ENCODE data around the gene C17orf107.
"Not testable (repeated sequence)": the region's sequence is repeated elsewhere in the genome, so short reads cannot be mapped to it uniquely, and the experiment has no call there.

The C17orf107 gene

DNA sequence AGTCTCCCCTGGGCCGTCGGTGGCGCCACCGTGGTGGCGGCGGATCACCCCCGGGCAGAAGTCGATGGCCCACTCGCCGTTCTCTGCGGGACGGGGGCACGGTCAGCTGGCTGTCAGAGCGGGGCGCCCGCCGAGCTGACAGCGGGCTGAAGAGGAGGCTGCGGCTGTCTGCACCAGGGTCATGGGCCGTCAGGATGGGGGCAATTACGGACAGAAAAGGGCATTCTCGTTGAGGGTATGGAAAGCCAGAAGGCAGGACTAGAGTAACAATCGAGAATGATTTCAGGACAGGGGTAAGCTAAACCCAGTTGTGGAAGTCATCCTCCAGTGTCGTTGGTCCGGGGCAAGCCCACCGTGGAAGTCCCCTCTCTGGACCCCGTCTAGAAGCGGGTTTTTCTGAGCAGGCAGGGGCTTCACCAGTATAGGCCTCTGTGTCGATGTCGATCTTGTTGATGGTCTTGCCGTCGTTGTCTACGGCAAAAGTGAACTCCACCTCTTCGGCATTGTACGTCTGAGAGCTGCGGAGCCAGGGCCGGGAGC, 1.8 kb downstream of the C17orf107 start:
- no peak for DNase-seq

DNA sequence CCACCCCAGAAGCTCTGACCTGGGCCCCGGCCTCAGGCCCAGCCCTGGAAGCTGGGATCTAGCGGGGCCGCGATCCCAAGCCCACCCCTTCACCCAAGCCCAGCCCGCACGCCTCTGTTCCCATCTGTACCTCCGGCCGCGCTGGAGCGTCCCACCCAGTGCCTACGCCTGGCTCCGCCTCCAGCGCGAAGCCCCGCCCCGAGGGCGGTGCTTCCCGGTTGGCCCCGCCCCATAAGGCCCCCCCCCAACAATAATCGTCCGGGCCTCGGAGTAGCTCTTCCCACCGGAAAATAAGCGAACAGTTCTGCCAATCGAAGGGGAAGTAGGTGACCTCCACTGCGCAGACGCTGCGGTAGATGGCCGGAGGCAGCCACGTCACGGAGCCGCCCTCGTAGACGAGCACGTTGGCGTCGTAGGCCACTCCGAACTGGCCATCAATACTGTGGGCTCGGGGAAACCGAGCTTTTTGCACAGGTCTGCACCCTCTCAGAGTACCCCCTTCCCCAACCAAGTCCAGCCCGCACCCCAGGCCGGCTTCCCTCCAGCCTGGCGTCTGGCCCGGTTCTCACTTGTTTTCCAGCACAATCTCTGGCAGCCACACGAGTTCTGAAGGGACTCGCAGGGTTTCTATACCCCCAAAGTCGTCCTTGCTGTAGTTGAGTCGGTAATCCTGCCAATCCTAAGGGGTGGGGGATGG, 2.5 kb downstream of the C17orf107 start:
- peak in 1 of 5 donors; percentile 19 for DNase-seq

DNA sequence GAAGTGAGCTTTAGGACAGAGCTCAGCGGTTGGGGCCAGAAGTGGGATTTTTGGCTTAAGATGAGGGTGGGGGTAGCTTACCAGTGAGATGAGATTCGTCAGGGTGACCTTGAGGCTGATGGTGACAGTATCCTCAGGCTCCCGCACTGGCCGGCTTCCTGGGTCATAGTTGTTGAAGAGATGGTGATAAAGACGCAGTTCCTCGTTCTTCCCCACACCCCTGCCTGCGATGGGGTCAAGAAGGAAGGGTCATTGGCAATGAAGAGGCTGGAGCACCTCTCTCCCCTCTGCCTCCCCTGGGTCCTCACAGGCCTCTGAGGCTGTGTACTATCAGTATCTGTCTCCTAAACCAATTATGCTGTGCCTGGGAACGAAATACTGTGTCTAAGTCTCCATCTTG, 3.2 kb downstream of the C17orf107 start:
- DNase-seq = no peak

DNA sequence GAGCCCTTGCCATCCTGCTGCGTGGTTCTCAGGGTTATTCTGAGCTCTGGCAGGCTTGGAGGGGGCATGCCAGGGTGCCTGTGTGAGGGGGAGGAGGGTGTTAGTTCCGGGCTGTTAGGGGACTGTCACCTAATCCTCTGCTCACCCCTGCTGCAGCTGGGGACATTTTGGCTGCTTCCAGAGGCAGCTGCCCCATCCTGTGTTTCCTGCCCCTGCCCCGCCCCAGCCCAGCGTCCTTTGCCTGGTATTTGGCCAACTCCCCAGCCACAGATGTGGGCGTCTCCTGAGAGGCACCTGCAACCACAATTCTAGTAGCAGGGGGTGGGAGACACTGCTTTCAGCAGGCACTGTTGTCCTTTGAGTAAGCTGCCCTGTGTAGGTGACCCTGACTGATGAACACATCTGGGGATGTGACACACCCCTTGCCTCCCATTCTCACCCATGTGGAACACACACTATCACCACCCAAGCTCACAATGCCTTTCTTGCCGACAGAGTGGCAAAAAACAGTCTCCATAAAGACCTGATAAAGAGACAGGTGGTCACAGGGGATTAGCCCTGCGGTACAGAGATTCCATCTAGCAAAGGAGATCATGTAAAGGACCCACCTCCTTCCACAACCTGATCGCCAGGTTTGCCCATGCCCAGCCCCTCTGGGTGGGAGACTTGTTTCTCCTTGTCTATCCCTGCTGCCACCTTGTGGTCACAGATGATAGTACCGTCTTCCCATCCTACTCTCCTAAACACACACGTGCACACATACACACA, 3.9 kb downstream of the C17orf107 start, which contains the start of gene CHRNE:
TSS of gene CHRNE (minus strand) at position 48 of the 768 bp plus-strand sequence. CDS start at position 13, 35 bp downstream.
- DNase-seq = peak; percentile 46 to 78 (median 67)

DNA sequence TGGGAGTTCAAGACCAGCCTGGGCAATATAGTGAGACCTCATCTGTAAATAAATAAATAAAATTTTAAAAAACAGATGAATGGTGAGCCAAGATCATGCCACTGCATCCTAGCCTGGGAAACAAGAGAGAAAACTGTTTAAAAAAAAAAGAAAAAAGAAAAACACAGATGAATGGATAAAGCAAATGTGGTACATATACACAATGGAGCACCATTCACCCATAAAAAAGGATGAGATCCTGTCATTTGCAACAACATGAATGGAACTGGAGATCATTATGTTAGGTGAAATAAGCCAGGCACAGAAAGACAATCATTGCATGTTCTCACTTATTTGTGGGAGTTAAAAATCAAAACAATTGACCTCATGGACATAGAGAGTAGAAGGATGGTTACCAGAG, 7.3 kb downstream of the C17orf107 start:
- not testable (repeated sequence) for DNase-seq

DNA sequence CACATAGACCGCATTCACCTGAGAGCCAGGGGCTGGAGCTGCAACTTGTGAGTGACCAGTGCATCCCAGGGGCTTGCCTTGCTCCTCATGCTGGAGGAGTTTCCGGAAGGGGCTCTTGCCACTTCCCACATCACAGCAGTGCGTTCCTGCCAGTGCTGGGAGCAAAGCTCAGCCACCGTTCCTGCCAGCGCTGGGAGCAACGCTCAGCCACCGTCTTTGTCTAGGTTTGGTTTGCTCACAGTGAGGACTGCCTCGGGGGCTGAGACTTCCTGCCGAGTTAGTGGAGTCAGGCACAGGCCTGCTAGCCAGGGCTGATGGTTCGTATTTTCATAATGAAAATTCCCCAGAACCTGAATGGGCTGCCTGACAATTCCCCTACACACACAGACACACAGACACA, 9.0 kb downstream of the C17orf107 start:
- DNase-seq = no peak

DNA sequence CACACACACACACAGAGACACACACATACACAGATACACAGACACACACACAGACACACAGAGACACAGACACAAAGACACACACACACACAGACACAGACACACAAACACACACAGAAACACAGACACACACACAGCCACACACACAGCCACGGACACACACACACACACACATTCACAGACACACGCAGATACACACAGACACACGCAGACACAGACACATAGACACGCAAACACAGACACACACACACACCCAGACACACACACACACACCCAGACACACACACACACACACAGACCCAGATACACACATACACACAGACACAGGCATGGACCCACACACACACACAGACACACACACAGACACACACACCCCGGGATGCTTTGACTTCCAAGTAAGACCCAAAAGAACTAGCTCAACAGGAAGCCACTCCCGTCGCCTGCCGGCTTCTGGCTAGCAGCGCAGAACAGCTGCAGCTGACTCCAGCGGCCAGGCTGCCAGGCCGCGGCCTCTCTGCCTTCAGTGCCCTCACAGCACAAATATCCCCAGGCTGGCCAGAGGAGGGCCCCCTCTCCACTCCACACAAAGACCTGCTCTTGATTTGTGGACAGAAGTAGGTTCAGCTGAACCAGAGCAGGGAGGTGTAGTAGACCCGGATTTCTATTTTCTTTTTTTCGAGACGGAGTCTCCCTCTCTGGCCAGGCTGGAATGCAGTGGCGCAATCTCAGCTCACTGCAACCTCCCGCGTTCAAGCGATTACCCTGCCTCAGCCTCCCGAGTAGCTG, 9.6 kb downstream of the C17orf107 start:
- peak; percentile 46 to 85 (median 60) for DNase-seq

DNA sequence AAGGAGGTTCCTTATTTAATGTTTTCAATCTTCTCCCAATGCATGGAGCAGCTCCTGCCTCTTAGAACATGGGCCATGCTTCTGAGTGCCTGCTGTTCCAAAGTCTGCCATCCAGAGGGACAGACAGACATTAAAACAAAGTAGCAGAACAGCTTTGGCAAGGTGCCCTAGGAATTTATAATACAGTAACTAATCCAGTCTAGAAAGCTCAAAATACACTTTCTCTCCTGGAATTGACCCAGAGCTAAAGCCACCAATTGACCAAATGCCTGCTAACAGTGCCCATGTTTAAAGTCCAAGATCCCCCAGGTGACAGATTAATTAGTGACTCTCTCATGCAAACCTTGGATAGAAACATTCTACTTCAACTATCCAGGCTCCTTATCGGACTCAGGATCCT, 14.7 kb downstream of the C17orf107 start:
- no peak for DNase-seq

DNA sequence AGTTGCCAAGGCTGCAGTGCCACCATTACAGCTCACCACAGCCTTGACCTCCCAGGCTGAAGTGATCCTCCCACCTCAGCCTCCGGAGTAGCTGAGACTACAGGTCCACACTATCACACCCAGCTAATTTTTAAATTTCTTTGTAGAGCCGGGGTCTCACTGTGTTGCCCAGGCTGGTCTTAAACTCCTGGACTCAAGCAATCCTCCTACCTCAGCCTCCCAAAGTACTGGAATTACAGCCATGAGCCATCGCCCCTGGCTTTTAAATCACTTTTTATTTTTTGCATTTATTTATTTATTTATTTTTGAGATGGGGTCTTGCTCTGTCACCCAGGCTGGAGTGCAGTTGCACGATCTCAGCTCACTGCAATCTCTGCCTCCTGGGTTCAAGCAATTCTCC, 15.2 kb downstream of the C17orf107 start:
- DNase-seq = not testable (repeated sequence)

DNA sequence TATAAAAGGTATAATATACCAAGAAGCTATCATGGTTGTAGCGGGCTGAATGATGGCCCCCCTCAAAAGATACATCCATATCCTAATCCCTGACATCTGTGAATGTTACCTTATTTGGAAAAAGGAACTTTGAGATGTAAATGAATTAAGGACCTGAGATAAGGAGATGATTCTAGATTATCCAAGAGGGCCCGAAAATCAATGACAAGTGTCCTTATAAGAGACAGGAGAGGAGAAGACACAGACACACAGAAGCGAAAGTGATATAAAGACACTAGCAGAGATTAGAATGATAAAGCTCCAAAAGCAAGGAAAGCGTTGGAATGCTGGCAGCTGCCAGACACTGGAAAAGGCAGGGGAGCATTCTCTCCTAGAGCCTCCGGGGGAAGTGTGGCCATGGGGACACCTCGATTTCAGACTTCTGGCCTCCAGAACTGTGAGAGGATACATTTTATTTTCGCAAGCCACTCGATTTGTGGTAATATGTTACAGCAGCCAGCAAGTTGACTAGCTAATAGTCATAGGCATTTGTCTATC, 20.2 kb downstream of the C17orf107 start:
- no peak for DNase-seq

DNA sequence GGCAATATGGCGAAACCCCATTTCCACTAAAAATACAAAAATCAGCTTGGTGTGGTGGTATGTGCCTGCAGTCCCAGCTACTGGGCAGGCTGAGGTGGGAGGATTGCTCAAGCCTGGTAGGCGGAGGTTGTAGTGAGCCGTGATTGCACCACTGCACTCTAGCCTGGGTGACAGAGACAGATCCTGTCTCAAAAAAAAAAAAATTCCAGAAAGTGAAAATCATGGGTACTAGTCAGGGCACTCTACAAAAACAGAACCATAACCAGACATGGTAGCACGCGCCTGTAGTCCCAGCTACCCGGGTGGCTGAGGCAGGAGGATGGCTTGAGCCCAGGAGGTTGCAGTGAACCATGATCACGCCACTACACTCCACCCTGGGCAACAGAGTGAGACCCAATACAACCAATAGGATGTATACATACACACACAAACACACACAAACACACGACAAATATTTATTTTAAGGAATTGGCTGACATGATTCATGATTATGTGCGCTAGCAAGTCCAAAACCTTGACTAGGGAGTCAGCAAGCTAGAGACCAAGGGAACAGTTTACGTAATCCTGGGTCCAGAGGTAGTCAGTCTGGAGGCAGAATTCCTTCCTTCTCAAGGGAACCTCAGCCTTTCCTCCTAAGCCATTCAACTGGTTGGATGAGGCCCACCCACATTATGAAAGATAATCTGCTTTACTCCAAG, 21.2 kb downstream of the C17orf107 start:
- DNase-seq = no peak

DNA sequence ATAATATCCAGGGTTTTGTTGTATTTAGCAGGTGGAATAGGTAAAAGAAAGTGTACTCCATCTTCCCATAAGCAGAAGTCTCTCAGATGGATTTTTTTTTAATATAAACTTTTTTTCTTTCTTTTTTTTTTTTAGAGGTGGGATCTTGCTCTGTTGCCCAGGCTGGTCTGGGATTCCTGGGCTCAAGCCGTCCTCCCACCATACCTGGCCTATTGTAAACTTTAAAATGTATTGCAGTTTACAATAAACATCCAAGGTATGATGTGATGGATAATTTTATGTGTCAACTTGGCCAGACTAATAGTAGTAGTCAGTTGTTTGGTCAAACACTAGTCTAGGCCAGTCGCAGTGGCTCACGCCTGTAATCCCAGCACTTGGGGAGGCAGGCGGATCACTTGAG, 22.0 kb downstream of the C17orf107 start:
- DNase-seq = no peak

DNA sequence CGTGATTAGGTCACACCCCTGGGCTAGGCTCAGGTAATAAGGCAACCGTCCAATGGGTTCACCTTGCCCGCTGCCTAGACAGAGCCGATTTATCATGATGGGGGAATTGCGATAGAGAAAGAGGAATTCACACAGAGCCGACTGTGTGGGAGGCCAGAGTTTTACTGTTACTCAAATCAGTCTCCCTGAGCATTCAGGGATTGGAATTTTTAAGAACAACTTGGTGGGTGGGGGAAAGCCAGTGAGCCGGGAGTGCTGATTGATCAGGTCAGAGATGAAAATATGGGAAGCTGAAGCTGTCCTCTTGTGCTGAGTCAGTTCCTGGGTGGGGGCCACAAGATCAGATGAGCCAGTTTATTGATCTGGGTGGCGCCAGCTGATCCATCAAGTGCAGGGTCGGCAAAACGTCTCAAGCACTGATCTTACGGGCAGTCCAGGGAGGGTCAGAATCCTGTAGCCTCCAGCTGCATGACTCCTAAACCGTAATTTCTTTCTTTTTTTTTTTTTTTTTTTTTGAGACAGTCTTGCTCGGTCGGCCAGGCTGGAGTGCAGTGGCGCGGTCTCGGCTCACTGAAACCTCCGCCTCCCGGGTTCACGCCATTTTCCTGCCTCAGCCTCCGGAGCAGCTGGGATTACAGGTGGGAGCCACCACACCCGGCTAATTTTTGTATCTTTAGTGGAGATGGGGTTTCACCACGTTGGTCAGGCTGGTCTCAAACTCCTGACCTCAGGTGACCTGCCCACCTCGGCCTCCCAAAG, 27.4 kb downstream of the C17orf107 start:
- DNase-seq = not testable (repeated sequence)

DNA sequence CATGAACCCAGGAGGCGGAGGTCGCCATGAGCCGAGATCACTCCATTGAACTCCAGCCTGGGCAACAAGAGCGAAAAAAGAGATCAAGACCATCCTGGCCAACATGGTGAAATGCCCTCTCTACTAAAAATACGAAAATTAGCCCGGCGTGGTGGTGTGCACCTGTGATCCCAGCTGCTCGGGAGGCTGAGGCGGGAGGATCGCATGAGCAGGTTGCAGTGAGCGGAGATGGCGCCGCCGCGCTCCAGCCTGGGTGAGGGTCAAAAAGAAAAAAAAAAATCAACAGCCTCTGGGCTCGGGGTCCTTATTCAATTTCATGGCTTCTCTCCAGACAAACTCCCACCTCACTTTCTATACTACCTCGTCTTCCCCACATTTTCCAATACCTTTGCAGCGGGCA, 29.5 kb downstream of the C17orf107 start:
- no peak for DNase-seq

DNA sequence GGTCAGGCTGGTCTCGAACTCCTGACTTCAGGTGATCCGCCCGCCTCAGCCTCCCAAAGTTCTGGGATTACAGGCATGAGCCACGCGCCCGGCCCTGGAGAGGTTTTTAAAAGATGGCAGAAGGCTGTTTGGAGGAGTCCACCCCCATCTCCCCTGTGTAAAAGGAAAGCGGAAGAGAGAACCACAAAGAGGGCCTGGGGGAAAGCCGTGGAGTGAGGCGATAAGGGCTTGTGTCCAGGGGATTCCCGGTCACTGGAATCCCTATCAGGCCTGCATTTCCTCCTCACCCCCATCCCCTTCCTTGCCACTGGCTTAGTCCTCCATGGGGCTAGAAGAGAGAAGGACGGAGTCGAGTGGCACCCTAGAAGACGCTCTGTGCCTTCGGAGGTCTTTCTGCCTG, 32.6 kb downstream of the C17orf107 start, which contains the start of gene GP1BA:
TSS of gene GP1BA (plus strand) at position 315 of the 400 bp plus-strand sequence. CDS start 328 bp downstream, outside the sequence.
- no peak for DNase-seq

DNA sequence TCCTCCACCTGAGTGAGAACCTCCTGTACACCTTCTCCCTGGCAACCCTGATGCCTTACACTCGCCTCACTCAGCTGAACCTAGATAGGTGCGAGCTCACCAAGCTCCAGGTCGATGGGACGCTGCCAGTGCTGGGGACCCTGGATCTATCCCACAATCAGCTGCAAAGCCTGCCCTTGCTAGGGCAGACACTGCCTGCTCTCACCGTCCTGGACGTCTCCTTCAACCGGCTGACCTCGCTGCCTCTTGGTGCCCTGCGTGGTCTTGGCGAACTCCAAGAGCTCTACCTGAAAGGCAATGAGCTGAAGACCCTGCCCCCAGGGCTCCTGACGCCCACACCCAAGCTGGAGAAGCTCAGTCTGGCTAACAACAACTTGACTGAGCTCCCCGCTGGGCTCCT, 33.4 kb downstream of the C17orf107 start:
- DNase-seq = no peak

DNA sequence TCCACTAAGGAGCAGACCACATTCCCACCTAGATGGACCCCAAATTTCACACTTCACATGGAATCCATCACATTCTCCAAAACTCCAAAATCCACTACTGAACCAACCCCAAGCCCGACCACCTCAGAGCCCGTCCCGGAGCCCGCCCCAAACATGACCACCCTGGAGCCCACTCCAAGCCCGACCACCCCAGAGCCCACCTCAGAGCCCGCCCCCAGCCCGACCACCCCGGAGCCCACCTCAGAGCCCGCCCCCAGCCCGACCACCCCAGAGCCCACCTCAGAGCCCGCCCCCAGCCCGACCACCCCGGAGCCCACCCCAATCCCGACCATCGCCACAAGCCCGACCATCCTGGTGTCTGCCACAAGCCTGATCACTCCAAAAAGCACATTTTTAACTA, 34.3 kb downstream of the C17orf107 start:
- DNase-seq = no peak

DNA sequence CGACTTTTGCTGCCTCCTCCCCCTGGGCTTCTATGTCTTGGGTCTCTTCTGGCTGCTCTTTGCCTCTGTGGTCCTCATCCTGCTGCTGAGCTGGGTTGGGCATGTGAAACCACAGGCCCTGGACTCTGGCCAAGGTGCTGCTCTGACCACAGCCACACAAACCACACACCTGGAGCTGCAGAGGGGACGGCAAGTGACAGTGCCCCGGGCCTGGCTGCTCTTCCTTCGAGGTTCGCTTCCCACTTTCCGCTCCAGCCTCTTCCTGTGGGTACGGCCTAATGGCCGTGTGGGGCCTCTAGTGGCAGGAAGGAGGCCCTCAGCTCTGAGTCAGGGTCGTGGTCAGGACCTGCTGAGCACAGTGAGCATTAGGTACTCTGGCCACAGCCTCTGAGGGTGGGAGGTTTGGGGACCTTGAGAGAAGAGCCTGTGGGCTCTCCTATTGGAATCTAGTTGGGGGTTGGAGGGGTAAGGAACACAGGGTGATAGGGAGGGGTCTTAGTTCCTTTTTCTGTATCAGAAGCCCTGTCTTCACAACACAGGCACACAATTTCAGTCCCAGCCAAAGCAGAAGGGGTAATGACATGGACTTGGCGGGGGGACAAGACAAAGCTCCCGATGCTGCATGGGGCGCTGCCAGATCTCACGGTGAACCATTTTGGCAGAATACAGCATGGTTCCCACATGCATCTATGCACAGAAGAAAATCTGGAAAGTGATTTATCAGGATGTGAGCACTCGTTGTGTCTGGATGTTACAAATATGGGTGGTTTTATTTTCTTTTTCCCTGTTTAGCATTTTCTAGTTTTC, 35.0 kb downstream of the C17orf107 start:
- DNase-seq = no peak

DNA sequence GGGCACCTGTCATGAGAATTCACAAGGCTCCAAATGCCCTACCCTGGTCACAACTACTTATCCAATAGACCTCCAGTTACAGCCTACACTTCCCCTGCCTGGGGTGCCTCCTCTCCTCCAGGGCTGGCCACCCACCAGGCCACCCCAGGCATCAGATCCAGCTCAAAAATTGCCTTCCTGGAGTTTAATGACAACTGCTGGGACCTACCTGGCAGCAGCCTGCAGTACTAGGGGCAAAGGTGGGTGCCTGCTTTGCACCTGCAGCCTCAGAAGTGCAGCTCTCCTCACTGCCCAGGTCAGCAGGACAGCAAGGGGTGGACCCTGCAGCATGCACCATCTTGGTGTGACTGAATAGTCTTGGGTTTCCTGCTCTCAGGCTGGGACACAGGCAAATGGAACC, 36.3 kb downstream of the C17orf107 start:
- DNase-seq = no peak

DNA sequence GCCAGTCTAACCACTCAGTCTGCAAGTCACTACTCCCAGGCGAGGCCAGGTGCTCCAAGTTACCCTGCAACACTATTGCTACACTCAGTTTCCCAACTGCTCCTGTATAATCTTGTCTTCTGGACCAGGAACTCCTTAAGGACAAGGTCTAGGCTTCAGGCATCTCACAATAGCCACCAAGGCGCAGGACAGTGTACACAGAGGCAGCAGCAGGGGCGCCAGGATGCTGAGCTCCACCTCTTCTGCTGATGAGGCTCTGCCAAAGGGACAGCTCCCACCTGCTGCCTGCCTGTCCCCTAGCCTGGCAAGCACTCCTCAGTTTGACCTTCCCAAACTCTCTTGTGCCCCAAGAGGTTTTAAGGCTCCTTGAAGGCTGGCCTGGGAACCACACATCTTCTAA, 37.1 kb downstream of the C17orf107 start:
- no peak for DNase-seq
